ENCODE measurements around the gene ANKRD28.

DNA sequence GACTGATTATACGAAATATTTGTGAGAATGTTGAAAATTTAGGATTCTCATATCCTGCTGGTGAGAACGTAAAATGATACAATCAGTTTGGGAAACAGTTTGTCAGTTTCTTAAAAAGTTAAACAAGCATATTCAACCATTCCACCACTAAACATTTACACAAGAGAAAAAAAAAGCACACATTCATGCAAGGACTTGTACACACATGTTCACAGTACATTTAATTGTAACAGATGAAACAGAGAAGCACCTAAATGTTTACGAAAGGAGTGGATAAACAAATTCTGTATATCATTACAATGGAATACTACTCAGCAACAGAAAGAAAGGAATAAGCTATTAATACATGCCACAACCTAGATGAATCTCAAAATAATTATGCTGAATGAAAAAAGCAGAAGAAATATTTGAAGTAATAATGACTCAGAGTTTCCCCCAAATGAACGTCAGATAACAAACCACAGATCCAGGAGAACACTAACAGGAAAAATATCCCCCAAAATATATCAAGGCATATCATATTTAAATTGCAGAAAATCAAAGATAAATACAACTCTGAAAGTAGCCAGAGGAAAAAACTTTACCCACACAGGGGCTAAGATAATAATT lies 14.3 kb downstream of the ANKRD28 start:
- TF ChIP-seq POLR2AphosphoS5 (IDR thresholded peaks at IDR 0.05; ENCODE audit: borderline replicate concordance, low read depth, low read length), result no peak
- TF ChIP-seq EZH2 (IDR thresholded peaks at IDR 0.05), result no peak

Measured in SK-N-MC (cell line).